ENCODE results near the gene ACSL6. TPM values are rescaled to one million over a fixed set of nuclear protein-coding genes. Genes with fewer than 3 reads are reported as not detected.

The ACSL6 gene
- total and polyA plus RNA-seq, 2 experiments from 2014 or later = 1.7 to 2.4 TPM

DNA sequence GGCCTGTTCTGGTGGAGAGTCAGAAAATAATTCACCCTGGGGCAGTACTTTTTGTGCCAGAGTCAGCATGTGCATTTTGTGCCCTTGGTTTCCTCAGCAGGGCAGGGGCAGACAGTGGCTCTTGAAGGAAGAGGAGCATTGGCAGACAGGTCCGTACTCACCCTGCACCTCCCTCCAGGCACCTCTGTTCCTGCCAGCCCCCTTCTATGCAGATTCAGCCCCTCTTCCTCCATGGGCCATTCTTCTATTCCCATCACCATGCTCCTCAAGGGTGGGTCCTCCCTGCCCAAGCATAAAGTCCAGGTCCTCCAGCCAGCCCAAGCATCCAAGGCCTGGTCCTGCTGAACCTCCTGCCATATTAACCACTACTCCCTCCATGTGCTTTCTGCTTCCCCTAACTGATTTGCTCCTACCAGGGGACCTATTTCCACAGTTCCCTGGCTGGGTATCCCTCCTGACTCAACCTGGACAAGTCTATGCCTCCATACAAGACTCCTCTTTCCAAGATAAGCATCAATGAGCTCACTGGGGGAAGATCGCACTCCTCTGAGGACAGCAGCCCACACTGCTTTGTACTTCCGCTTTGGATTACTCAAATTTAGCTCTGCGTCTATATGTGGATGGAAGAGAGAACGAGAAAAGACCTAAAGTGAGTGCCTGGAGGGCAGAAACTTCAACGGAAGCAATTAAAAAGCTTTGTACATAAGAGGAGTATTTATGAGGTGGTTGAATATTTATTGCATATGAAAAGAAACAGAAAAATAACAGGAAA lies 9.3 kb upstream of the ACSL6 start:
- DNase-seq (ENCODE audit: low spot score) = no peak
- Histone ChIP-seq H3K4me1 (ENCODE audit: insufficient read depth) (no peaks in the 10 kb centered on the region), H3K36me3 (replicated peaks; ENCODE audit: insufficient read depth, low read depth) (no peaks in the 10 kb centered on the region), H4K20me1 (ENCODE audit: insufficient read depth, poor library complexity, severe bottlenecking) (no peaks in the 10 kb centered on the region), H3K9me3 (ENCODE audit: low read depth) (no peaks in the 10 kb centered on the region), H3K27ac (no peak overlapping the region), H2AFZ (no peak overlapping the region), H3K4me2 (no peak overlapping the region), H3K4me3 (no peak overlapping the region), H3K27me3 (peaks cover 40% of the 10 kb centered on the region), H3K9me2 (replicated peaks; ENCODE audit: insufficient read depth) (no peaks in the 10 kb centered on the region), H3K79me2 (no peaks in the 10 kb centered on the region)
- 66% methylated on average over 6 of the region's 6 CpGs for WGBS (ENCODE audit: low lambda C conversion rate, missing lambda C conversion rate)
- TF ChIP-seq, protein P1, sequence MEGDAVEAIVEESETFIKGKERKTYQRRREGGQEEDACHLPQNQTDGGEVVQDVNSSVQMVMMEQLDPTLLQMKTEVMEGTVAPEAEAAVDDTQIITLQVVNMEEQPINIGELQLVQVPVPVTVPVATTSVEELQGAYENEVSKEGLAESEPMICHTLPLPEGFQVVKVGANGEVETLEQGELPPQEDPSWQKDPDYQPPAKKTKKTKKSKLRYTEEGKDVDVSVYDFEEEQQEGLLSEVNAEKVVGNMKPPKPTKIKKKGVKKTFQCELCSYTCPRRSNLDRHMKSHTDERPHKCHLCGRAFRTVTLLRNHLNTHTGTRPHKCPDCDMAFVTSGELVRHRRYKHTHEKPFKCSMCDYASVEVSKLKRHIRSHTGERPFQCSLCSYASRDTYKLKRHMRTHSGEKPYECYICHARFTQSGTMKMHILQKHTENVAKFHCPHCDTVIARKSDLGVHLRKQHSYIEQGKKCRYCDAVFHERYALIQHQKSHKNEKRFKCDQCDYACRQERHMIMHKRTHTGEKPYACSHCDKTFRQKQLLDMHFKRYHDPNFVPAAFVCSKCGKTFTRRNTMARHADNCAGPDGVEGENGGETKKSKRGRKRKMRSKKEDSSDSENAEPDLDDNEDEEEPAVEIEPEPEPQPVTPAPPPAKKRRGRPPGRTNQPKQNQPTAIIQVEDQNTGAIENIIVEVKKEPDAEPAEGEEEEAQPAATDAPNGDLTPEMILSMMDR (IDR thresholded peaks at IDR 0.05; ENCODE audit: poor library complexity) = no peak

DNA sequence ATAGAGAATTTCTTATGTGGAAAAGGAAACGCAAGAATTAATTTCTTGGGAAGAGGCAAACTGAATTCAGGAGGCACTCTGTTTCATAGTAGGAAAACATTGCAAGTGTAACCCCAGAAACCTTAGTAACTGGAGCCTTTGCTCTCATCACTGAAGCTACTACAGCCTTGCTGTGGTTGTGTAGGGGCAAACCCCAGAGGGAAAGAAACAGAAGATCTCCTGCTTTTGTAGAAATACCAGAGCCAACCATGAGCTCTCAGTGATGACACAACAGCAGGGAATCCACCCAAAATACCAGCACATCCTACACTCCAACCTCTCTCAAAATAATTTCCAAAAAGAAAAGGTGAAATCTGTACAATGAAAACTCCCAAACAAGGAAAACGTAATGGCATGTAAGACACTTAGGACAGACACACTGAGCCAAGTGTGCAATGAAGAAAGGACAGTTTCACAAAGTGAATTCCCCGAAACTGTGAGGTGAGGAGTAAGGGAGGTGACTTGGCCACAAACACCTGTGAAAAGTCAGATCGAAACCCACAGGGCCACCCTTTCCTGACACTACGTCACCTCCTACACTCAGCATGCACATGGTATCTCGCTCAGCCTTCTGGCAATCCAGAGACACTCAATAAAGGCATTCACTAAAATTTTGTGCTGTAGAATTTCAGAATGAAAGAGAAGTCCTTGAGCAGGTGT lies 8.5 kb upstream of the ACSL6 start:
- Histone ChIP-seq H3K27ac (no peak overlapping the region), H3K9me2 (replicated peaks; ENCODE audit: insufficient read depth) (no peaks in the 10 kb centered on the region), H3K9me3 (ENCODE audit: low read depth) (no peaks in the 10 kb centered on the region), H3K36me3 (replicated peaks; ENCODE audit: insufficient read depth, low read depth) (no peaks in the 10 kb centered on the region), H3K4me3 (no peak overlapping the region), H3K79me2 (no peaks in the 10 kb centered on the region), H3K4me1 (ENCODE audit: insufficient read depth) (no peaks in the 10 kb centered on the region), H3K4me2 (no peak overlapping the region), H4K20me1 (ENCODE audit: insufficient read depth, poor library complexity, severe bottlenecking) (no peaks in the 10 kb centered on the region), H2AFZ (no peak overlapping the region), H3K27me3 (peaks cover 45% of the 10 kb centered on the region)
- WGBS (ENCODE audit: low lambda C conversion rate, missing lambda C conversion rate) = 87% methylated on average over 6 of the region's 6 CpGs
- DNase-seq (ENCODE audit: low spot score) = no peak
- TF ChIP-seq EZH2phosphoT487 (IDR thresholded peaks at IDR 0.05; ENCODE audit: low read depth, severe bottlenecking, unreplicated experiment) (no peak), EZH2 (IDR thresholded peaks at IDR 0.05; ENCODE audit: borderline replicate concordance) (no peak)
- TF ChIP-seq, protein P1 (IDR thresholded peaks at IDR 0.05; ENCODE audit: poor library complexity) = no peak

DNA sequence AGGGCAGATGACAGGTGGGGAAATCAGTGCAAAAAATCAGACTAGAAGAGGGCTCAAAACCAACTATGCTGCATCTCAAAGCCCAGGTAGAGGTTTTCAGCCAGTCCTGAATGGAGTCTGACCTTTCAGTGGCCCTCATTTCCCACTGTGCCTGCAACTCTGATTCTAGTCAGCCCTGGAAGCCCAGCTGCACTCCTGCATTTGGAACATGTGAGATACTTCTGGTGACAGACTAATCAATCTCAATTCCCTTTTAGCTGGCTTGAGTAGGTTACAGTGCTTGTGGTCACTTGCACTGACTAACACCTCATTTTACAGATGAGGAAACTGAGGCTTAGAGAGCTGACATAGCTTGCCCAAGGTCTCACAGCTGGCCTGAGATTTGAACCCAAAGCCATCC lies 7.9 kb upstream of the ACSL6 start:
- Histone ChIP-seq H4K20me1 (ENCODE audit: insufficient read depth, poor library complexity, severe bottlenecking) (no peaks in the 10 kb centered on the region), H3K4me1 (ENCODE audit: insufficient read depth) (no peaks in the 10 kb centered on the region), H3K36me3 (replicated peaks; ENCODE audit: insufficient read depth, low read depth) (no peaks in the 10 kb centered on the region), H3K9me2 (replicated peaks; ENCODE audit: insufficient read depth) (no peaks in the 10 kb centered on the region), H3K4me3 (no peak overlapping the region), H3K27ac (no peak overlapping the region), H2AFZ (no peak overlapping the region), H3K27me3 (peaks cover 51% of the 10 kb centered on the region), H3K4me2 (no peak overlapping the region), H3K79me2 (no peaks in the 10 kb centered on the region), H3K9me3 (ENCODE audit: low read depth) (no peaks in the 10 kb centered on the region)
- no peak for DNase-seq (ENCODE audit: low spot score)
- TF ChIP-seq EZH2phosphoT487 (IDR thresholded peaks at IDR 0.05; ENCODE audit: low read depth, severe bottlenecking, unreplicated experiment) (no peak), EZH2 (IDR thresholded peaks at IDR 0.05; ENCODE audit: borderline replicate concordance) (no peak)
- TF ChIP-seq, protein P1 (IDR thresholded peaks at IDR 0.05; ENCODE audit: poor library complexity) = no peak

All from hepatocyte (in vitro differentiated cells).